CD4-positive, alpha-beta T cell (primary cell): Measurements from ENCODE around the gene KIF1C. TPM values are rescaled to one million over a fixed set of nuclear protein-coding genes. Genes with fewer than 3 reads are reported as not detected.

Experiments used
- ATAC-seq: fragments of 200-7000 bp; cut with Tn5 transposase; one replicate; pipeline ENCODE4 v1.10.0; 2022; ENCODE audit warnings: mild to moderate bottlenecking; ENCODE audit not compliant: poor library complexity
- CTCF ChIA-PET: fragments of 350-600 bp; sonication (Branson Sonifier 250); formaldehyde crosslinking; loops from one replicate; lab custom pipeline; 2021; ENCODE audit warnings: antibody characterized with exemption, inconsistent platforms; lab: Charles Lee
- POLR2A ChIA-PET: fragments of 350-600 bp; sonication (Branson Sonifier 250); formaldehyde crosslinking; loops from one replicate; lab custom pipeline; 2021; ENCODE audit warnings: antibody characterized with exemption, inconsistent platforms; lab: Charles Lee
- DNase-seq, 14 experiments: peaks; one replicate each; pipeline ENCODE4 v3.0.0-alpha.2; 2013 to 2020; ENCODE audit warnings: mixed read lengths in 2 of 14
- H3K27ac ChIP-seq, 2 donors: one replicate each; pipeline versions ENCODE4 v1.5.1 to v1.7.0; 2013; ENCODE audit warnings: low read length in 2 of 2, low read depth in 1 of 2, mild to moderate bottlenecking in 1 of 2
- H3K27me3 ChIP-seq, 2 experiments: 1 replicate in 1 of 2; 2 replicates in 1 of 2; pipeline versions ENCODE4 v1.6.1 to v1.7.0; 2013; ENCODE audit warnings: low read length in 2 of 2, control low read depth in 1 of 2, mild to moderate bottlenecking in 1 of 2, moderate library complexity in 1 of 2; ENCODE audit not compliant: insufficient read depth in 2 of 2, control insufficient read depth in 1 of 2
- H3K36me3 ChIP-seq: one replicate; pipeline ENCODE4 v1.6.1; 2013; ENCODE audit warnings: low read length, control low read depth; ENCODE audit not compliant: insufficient read depth
- H3K4me1 ChIP-seq: one replicate; pipeline ENCODE4 v1.6.1; 2013; ENCODE audit warnings: low read length, control low read depth; ENCODE audit not compliant: insufficient read depth
- H3K4me3 ChIP-seq: one replicate; pipeline ENCODE4 v1.5.1; 2013; ENCODE audit warnings: mild to moderate bottlenecking, low read length, moderate library complexity
- H3K9me3 ChIP-seq, 2 experiments: 1 replicate in 1 of 2; 2 replicates in 1 of 2; pipeline versions ENCODE4 v1.6.1 to v1.7.0; 2013; ENCODE audit warnings: low read length in 2 of 2, mild to moderate bottlenecking in 2 of 2, control low read depth in 1 of 2, moderate library complexity in 1 of 2; ENCODE audit not compliant: control insufficient read depth in 1 of 2, insufficient read depth in 1 of 2
- H3K27ac Mint-ChIP-seq: one replicate; pipeline ENCODE4 v1.8.0; 2020; ENCODE audit warnings: mixed read lengths
- H3K27me3 Mint-ChIP-seq: one replicate; pipeline ENCODE4 v1.8.0; 2021; ENCODE audit warnings: mixed read lengths
- H3K36me3 Mint-ChIP-seq: one replicate; pipeline ENCODE4 v1.8.0; 2021; ENCODE audit warnings: low read depth, mixed read lengths
- H3K4me1 Mint-ChIP-seq: one replicate; pipeline ENCODE4 v1.8.0; 2021; ENCODE audit warnings: low read depth, mixed read lengths
- H3K4me3 Mint-ChIP-seq: one replicate; pipeline ENCODE4 v1.8.0; 2020; ENCODE audit warnings: mild to moderate bottlenecking, mixed read lengths
- H3K9me3 Mint-ChIP-seq: one replicate; pipeline ENCODE4 v1.8.0; 2020; ENCODE audit warnings: mixed read lengths
- intact Hi-C, 2 experiments: fragments of 100-400 bp; cut with DNase I in 1 of 2; cut with micrococcal nuclease in 1 of 2; formaldehyde crosslinking; loops; one replicate each; pipeline versions ENCODE4 v1.15.1 to v1.9.0; 2023 to 2025; cut with DNase I, micrococcal nuclease
- total RNA-seq, 174 experiments: library from RNA in 2 of 174; stranded (reverse) in 2 of 174; gene quantifications; one replicate each; pipeline ENCODE4 v1.2.3 and lab custom pipeline; 2021 to 2026
- TF ChIP-seq, protein P1 (sequence below): fragments of 200-600 bp; IDR thresholded peaks from one replicate; pipeline ENCODE4 v1.8.0; 2022; ENCODE audit warnings: antibody characterized with exemption, mild to moderate bottlenecking

The KIF1C gene
- total RNA-seq, 2 experiments from 2014 or later = 10.2 to 12.2 TPM

DNA sequence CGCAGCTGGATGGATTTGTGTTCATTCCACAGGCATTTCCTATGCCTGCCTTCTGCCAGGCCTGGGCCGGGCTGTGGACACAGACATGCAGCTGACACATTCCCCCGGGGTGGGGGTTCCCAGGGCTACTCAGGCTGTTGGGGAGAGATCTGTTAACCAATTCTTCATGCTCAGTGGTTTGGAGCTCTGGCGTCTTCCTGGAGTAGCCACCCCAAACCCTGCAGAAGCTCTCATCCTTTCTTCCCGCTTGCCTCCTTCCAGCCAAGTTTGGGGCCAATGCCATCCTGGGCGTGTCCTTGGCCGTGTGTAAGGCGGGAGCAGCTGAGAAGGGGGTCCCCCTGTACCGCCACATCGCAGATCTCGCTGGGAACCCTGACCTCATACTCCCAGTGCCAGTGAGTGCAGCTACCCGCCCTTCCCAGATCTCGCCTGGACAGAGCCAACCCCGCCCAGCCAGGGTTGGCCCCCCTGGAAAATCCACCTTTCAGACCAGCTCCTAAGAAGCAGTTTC is 44.2 kb upstream of the KIF1C start:
- ATAC-seq = no peak
- peaks cover 24% of the 10 kb centered on the region for H3K4me1 Mint-ChIP-seq
- H3K36me3 Mint-ChIP-seq = peaks cover 8% of the 10 kb centered on the region
- H3K4me3 Mint-ChIP-seq = no peak overlapping the region
- POLR2A ChIA-PET = interaction anchor here (1.1 to 13.9 kb wide), 3 partner anchors 14 to 34 kb away, joined by 3 to 350 read pairs (median 6); partner anchors contain the start of genes CAMTA2, RNF167, SLC25A11 and SPAG7
- DNase-seq = no peak
- TF ChIP-seq, protein P1, sequence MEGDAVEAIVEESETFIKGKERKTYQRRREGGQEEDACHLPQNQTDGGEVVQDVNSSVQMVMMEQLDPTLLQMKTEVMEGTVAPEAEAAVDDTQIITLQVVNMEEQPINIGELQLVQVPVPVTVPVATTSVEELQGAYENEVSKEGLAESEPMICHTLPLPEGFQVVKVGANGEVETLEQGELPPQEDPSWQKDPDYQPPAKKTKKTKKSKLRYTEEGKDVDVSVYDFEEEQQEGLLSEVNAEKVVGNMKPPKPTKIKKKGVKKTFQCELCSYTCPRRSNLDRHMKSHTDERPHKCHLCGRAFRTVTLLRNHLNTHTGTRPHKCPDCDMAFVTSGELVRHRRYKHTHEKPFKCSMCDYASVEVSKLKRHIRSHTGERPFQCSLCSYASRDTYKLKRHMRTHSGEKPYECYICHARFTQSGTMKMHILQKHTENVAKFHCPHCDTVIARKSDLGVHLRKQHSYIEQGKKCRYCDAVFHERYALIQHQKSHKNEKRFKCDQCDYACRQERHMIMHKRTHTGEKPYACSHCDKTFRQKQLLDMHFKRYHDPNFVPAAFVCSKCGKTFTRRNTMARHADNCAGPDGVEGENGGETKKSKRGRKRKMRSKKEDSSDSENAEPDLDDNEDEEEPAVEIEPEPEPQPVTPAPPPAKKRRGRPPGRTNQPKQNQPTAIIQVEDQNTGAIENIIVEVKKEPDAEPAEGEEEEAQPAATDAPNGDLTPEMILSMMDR = no peak
- no peaks in the 10 kb centered on the region for H3K9me3 Mint-ChIP-seq
- Histone ChIP-seq H3K9me3 (no peaks in the 10 kb centered on the region), H3K27ac (no peak overlapping the region), H3K4me1 (peaks cover 16% of the 10 kb centered on the region), H3K36me3 (no peaks in the 10 kb centered on the region), H3K27me3 (no peaks in the 10 kb centered on the region), H3K4me3 (no peak overlapping the region)
- CTCF ChIA-PET = interaction anchor here (1.2 kb wide), 1 partner anchor 14 kb away, joined by 3 read pairs; the partner anchor contains the start of gene SPAG7
- no peak overlapping the region for H3K27ac Mint-ChIP-seq
- intact Hi-C loops = no loop called here
- no peaks in the 10 kb centered on the region for H3K27me3 Mint-ChIP-seq

DNA sequence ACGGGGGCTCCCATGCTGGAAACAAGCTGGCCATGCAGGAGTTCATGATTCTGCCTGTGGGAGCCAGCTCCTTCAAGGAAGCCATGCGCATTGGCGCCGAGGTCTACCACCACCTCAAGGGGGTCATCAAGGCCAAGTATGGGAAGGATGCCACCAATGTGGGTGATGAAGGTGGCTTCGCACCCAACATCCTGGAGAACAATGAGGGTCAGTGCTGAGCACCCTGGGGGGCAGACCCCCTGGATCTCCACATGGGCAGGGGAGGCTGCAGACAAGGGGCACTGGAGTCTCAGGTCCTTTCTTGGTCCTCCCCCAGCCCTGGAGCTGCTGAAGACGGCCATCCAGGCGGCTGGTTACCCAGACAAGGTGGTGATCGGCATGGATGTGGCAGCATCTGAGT is 42.7 kb upstream of the KIF1C start:
- TF ChIP-seq, protein P1 = no peak
- no peak overlapping the region for H3K4me3 ChIP-seq
- intact Hi-C loops = no loop called here
- H3K9me3 ChIP-seq = no peaks in the 10 kb centered on the region
- H3K27me3 ChIP-seq = no peaks in the 10 kb centered on the region
- ChIA-PET POLR2A (interaction anchor here (13.9 kb wide), 1 partner anchor 12 kb away, joined by 350 read pairs; the partner anchor contains the start of gene SPAG7), CTCF (no interaction called here)
- H3K4me3 Mint-ChIP-seq = no peak overlapping the region
- H3K4me1 ChIP-seq = peaks cover 13% of the 10 kb centered on the region
- H3K4me1 Mint-ChIP-seq = peaks cover 21% of the 10 kb centered on the region
- H3K36me3 ChIP-seq = peaks cover 11% of the 10 kb centered on the region
- no peak overlapping the region for H3K27ac Mint-ChIP-seq
- ATAC-seq (no peak), DNase-seq (no peak)
- no peak overlapping the region for H3K27ac ChIP-seq
- peaks cover 17% of the 10 kb centered on the region for H3K36me3 Mint-ChIP-seq
- H3K9me3 Mint-ChIP-seq = no peaks in the 10 kb centered on the region
- no peaks in the 10 kb centered on the region for H3K27me3 Mint-ChIP-seq

DNA sequence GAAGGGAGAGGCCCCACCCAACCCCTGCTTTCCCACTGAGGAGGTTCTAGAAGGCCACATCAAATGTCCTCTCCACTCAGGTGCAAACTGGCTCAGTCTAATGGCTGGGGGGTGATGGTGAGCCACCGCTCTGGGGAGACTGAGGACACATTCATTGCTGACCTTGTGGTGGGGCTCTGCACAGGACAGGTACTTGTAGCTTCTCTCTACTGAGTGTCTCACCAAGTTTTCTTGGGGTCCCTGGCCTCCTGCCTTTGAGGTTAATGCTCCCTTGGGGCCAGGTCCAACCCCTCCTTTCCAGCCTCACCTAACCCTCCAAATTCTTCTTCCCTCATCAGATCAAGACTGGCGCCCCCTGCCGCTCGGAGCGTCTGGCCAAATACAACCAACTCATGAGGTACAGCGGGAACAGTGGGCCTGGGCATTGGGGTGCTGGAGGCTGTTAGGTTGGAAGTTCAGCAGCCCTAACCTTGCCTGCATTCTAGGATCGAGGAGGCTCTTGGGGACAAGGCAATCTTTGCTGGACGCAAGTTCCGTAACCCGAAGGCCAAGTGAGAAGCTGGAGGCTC is 41.2 kb upstream of the KIF1C start:
- peaks cover 6% of the 10 kb centered on the region for H3K4me1 Mint-ChIP-seq
- Histone ChIP-seq H3K4me3 (no peak overlapping the region), H3K9me3 (no peaks in the 10 kb centered on the region), H3K27ac (no peak overlapping the region), H3K4me1 (no peaks in the 10 kb centered on the region), H3K36me3 (peaks cover 16% of the 10 kb centered on the region), H3K27me3 (no peaks in the 10 kb centered on the region)
- intact Hi-C loops = no loop called here
- no peaks in the 10 kb centered on the region for H3K9me3 Mint-ChIP-seq
- H3K36me3 Mint-ChIP-seq = peaks cover 25% of the 10 kb centered on the region
- H3K27ac Mint-ChIP-seq = no peak overlapping the region
- H3K27me3 Mint-ChIP-seq = no peaks in the 10 kb centered on the region
- CTCF ChIA-PET = no interaction called here
- no peak overlapping the region for H3K4me3 Mint-ChIP-seq
- peak in 12 of 14 experiments; percentile 26 to 75 (median 44) for DNase-seq
- POLR2A ChIA-PET = interaction anchor here (1.4 to 3.2 kb wide), 3 partner anchors 8 to 16 kb away, joined by 5 to 13 read pairs (median 12); partner anchors contain the start of genes PFN1, RNF167, SLC25A11 and SPAG7
- TF ChIP-seq, protein P1 = peak; percentile 20
- ATAC-seq = peak; percentile 24
